Measurements from ENCODE around the gene GALNT12. TPM values are rescaled to one million over a fixed set of nuclear protein-coding genes. Genes with fewer than 3 reads are reported as not detected.

Gene GALNT12
- total RNA-seq, 2 experiments from 2014 or later: 10.2 to 12.7 TPM

GRCh38 chr9:98864281-98865174, 57.1 kb downstream of the GALNT12 start:
- DNase-seq (no peak), ATAC-seq (no peak)
- intact Hi-C loops (cut with DNase I, micrococcal nuclease): no loop called here
- ChIA-PET POLR2A (no interaction called here), CTCF (interaction anchor here (0.6 to 1.1 kb wide), 2 partner anchors 16 to 198 kb away, joined by 3 to 5 read pairs; no protein-coding TSS in a partner anchor)
- no peaks in the 10 kb centered on the region for H3K4me1 Mint-ChIP-seq
- no peak overlapping the region for H3K27ac Mint-ChIP-seq
- peaks cover 1% of the 10 kb centered on the region for H3K27me3 Mint-ChIP-seq
- H3K9me3 Mint-ChIP-seq (ENCODE audit: low read depth): no peaks in the 10 kb centered on the region
- H3K36me3 Mint-ChIP-seq (ENCODE audit: low read depth): no peaks in the 10 kb centered on the region
- no peak overlapping the region for H3K4me3 Mint-ChIP-seq

- CTCF ChIA-PET: interaction anchor here (1.0 kb wide), 1 partner anchor 13 kb away, joined by 3 read pairs; no protein-coding TSS in a partner anchor
- H3K4me3 Mint-ChIP-seq: no peak overlapping the region
- no peak overlapping the region for H3K27ac Mint-ChIP-seq
- H3K36me3 Mint-ChIP-seq (ENCODE audit: low read depth): no peaks in the 10 kb centered on the region
- no peak for DNase-seq
- POLR2A ChIA-PET: interaction anchor here (0.5 kb wide), 1 partner anchor 113 kb away, joined by 3 read pairs; no protein-coding TSS in a partner anchor
- H3K4me1 Mint-ChIP-seq: no peaks in the 10 kb centered on the region
- no peaks in the 10 kb centered on the region for H3K27me3 Mint-ChIP-seq
- intact Hi-C loops (cut with DNase I, micrococcal nuclease): no loop called here
- no peak for ATAC-seq
- no peaks in the 10 kb centered on the region for H3K9me3 Mint-ChIP-seq (ENCODE audit: low read depth)
Observed at GRCh38 chr9:98865284-98865875, 57.9 kb downstream of the GALNT12 start.

GRCh38 chr9:98866435-98867102, 59.1 kb downstream of the GALNT12 start:
- H3K4me3 Mint-ChIP-seq: no peak overlapping the region
- ATAC-seq (no peak), DNase-seq (no peak)
- no peaks in the 10 kb centered on the region for H3K27me3 Mint-ChIP-seq
- ChIA-PET POLR2A (no interaction called here), CTCF (interaction anchor here (1.0 to 1.6 kb wide), 2 partner anchors 14 to 18 kb away, joined by 3 to 5 read pairs; no protein-coding TSS in a partner anchor)
- H3K36me3 Mint-ChIP-seq (ENCODE audit: low read depth): no peaks in the 10 kb centered on the region
- no peaks in the 10 kb centered on the region for H3K9me3 Mint-ChIP-seq (ENCODE audit: low read depth)
- no peaks in the 10 kb centered on the region for H3K4me1 Mint-ChIP-seq
- no peak overlapping the region for H3K27ac Mint-ChIP-seq
- intact Hi-C loops (cut with DNase I, micrococcal nuclease): no loop called here

- Mint-ChIP-seq H3K4me3 (no peak overlapping the region), H3K27ac (no peak overlapping the region), H3K27me3 (peaks cover 5% of the 10 kb centered on the region), H3K4me1 (no peaks in the 10 kb centered on the region), H3K36me3 (ENCODE audit: low read depth) (no peaks in the 10 kb centered on the region), H3K9me3 (ENCODE audit: low read depth) (no peaks in the 10 kb centered on the region)
- ATAC-seq: no peak
- CTCF ChIA-PET: interaction anchor here (1.6 kb wide), 1 partner anchor 19 kb away, joined by 5 read pairs; no protein-coding TSS in a partner anchor
- intact Hi-C loops (cut with DNase I, micrococcal nuclease): no loop called here
- POLR2A ChIA-PET: no interaction called here
- no peak for DNase-seq
Observed at GRCh38 chr9:98867103-98867428, 59.6 kb downstream of the GALNT12 start.

GRCh38 chr9:98867429-98868168, 60.1 kb downstream of the GALNT12 start:
- CTCF ChIA-PET: interaction anchor here (1.6 kb wide), 1 partner anchor 19 kb away, joined by 5 read pairs; no protein-coding TSS in a partner anchor
- Mint-ChIP-seq H3K4me3 (no peak overlapping the region), H3K4me1 (no peaks in the 10 kb centered on the region), H3K27me3 (peaks cover 5% of the 10 kb centered on the region), H3K9me3 (ENCODE audit: low read depth) (no peaks in the 10 kb centered on the region), H3K36me3 (ENCODE audit: low read depth) (no peaks in the 10 kb centered on the region), H3K27ac (no peak overlapping the region)
- DNase-seq: no peak
- ATAC-seq: no peak
- POLR2A ChIA-PET: no interaction called here
- intact Hi-C loops (cut with DNase I, micrococcal nuclease): no loop called here

GRCh38 chr9:98869078-98869745, 61.7 kb downstream of the GALNT12 start:
- H3K4me1 Mint-ChIP-seq: no peaks in the 10 kb centered on the region
- ChIA-PET CTCF (interaction anchor here (0.9 kb wide), 1 partner anchor 20 kb away, joined by 3 read pairs; no protein-coding TSS in a partner anchor), POLR2A (interaction anchor here (0.7 kb wide), 1 partner anchor 365 kb away, joined by 4 read pairs; no protein-coding TSS in a partner anchor)
- H3K9me3 Mint-ChIP-seq (ENCODE audit: low read depth): no peaks in the 10 kb centered on the region
- no peak for DNase-seq
- H3K27me3 Mint-ChIP-seq: peaks cover 5% of the 10 kb centered on the region
- intact Hi-C loops (cut with DNase I, micrococcal nuclease): no loop called here
- H3K4me3 Mint-ChIP-seq: no peak overlapping the region
- H3K27ac Mint-ChIP-seq: no peak overlapping the region
- H3K36me3 Mint-ChIP-seq (ENCODE audit: low read depth): no peaks in the 10 kb centered on the region
- no peak for ATAC-seq

- no peaks in the 10 kb centered on the region for H3K9me3 Mint-ChIP-seq (ENCODE audit: low read depth)
- intact Hi-C loops (cut with DNase I, micrococcal nuclease): loop anchor here in 1 of 2 experiments (10.0 kb wide), 1 partner anchor 65 kb away; no protein-coding TSS in a partner anchor
- ChIA-PET POLR2A (interaction anchor here (0.7 kb wide), 1 partner anchor 365 kb away, joined by 4 read pairs; no protein-coding TSS in a partner anchor), CTCF (interaction anchor here (0.9 kb wide), 1 partner anchor 21 kb away, joined by 3 read pairs; no protein-coding TSS in a partner anchor)
- ATAC-seq (no peak), DNase-seq (no peak)
- H3K4me1 Mint-ChIP-seq: no peaks in the 10 kb centered on the region
- H3K4me3 Mint-ChIP-seq: no peak overlapping the region
- H3K36me3 Mint-ChIP-seq (ENCODE audit: low read depth): no peaks in the 10 kb centered on the region
- peaks cover 5% of the 10 kb centered on the region for H3K27me3 Mint-ChIP-seq
- no peak overlapping the region for H3K27ac Mint-ChIP-seq
Observed at GRCh38 chr9:98869866-98870265, 62.4 kb downstream of the GALNT12 start.

GRCh38 chr9:98870782-98871557, 63.5 kb downstream of the GALNT12 start:
- Mint-ChIP-seq H3K9me3 (ENCODE audit: low read depth) (no peaks in the 10 kb centered on the region), H3K4me3 (no peak overlapping the region), H3K27me3 (peaks cover 5% of the 10 kb centered on the region), H3K4me1 (no peaks in the 10 kb centered on the region), H3K36me3 (ENCODE audit: low read depth) (no peaks in the 10 kb centered on the region), H3K27ac (no peak overlapping the region)
- ATAC-seq (no peak), DNase-seq (no peak)
- ChIA-PET CTCF (interaction anchor here (0.6 to 1.2 kb wide), 2 partner anchors 23 to 78 kb away, joined by 3 to 4 read pairs; no protein-coding TSS in a partner anchor), POLR2A (no interaction called here)
- intact Hi-C loops (cut with DNase I, micrococcal nuclease): loop anchor here in 1 of 2 experiments (10.0 kb wide), 1 partner anchor 64 kb away; no protein-coding TSS in a partner anchor

- no peaks in the 10 kb centered on the region for H3K4me1 Mint-ChIP-seq
- no peak for ATAC-seq
- ChIA-PET POLR2A (no interaction called here), CTCF (interaction anchor here (0.5 to 1.2 kb wide), 2 partner anchors 23 to 74 kb away, joined by 3 to 4 read pairs; no protein-coding TSS in a partner anchor)
- DNase-seq: no peak
- no peak overlapping the region for H3K4me3 Mint-ChIP-seq
- intact Hi-C loops (cut with DNase I, micrococcal nuclease): loop anchor here in 1 of 2 experiments (10.0 kb wide), 1 partner anchor 63 kb away; no protein-coding TSS in a partner anchor
- no peaks in the 10 kb centered on the region for H3K36me3 Mint-ChIP-seq (ENCODE audit: low read depth)
- peaks cover 5% of the 10 kb centered on the region for H3K27me3 Mint-ChIP-seq
- no peak overlapping the region for H3K27ac Mint-ChIP-seq
- no peaks in the 10 kb centered on the region for H3K9me3 Mint-ChIP-seq (ENCODE audit: low read depth)
Observed at GRCh38 chr9:98871558-98872065, 64.1 kb downstream of the GALNT12 start.
